Loucy (cell line): Measurements from ENCODE around the gene SYNJ1.
"Not testable (repeated sequence)": the region's sequence is repeated elsewhere in the genome, so short reads cannot be mapped to it uniquely, and the experiment has no call there.

ENCODE experiments used
- H2AFZ ChIP-seq: fragments of 200-600 bp; sonication (generic); 2 replicates; pipeline ENCODE4 v1.6.0; 2016; ENCODE audit warnings: antibody characterized with exemption, mild to moderate bottlenecking, low read length, moderate library complexity
- H3F3A ChIP-seq: fragments of 200-600 bp; 2 replicates; pipeline ENCODE4 v1.6.0; 2016; ENCODE audit warnings: antibody characterized with exemption, low read depth, mild to moderate bottlenecking
- H3K27me3 ChIP-seq: fragments of 200-600 bp; sonication (generic); 2 replicates; pipeline ENCODE4 v1.6.1; 2014; ENCODE audit warnings: low read length, mild to moderate bottlenecking; ENCODE audit not compliant: insufficient read depth, poor library complexity, severe bottlenecking
- H3K36me3 ChIP-seq: fragments of 200-600 bp; sonication (generic); 2 replicates; pipeline ENCODE4 v1.6.1; 2016; ENCODE audit warnings: low read length; ENCODE audit not compliant: insufficient read depth
- H3K4me1 ChIP-seq: fragments of 200-600 bp; sonication (generic); 2 replicates; pipeline ENCODE4 v1.5.1; 2014; ENCODE audit warnings: low read length, mild to moderate bottlenecking; ENCODE audit not compliant: insufficient read depth, poor library complexity, severe bottlenecking
- H3K4me2 ChIP-seq: fragments of 200-600 bp; sonication (generic); 2 replicates; pipeline ENCODE4 v1.6.0; 2014; ENCODE audit warnings: antibody characterized with exemption, low read length, low read depth, mild to moderate bottlenecking; ENCODE audit not compliant: poor library complexity, severe bottlenecking
- H3K4me3 ChIP-seq: fragments of 200-600 bp; sonication (generic); 2 replicates; pipeline ENCODE4 v1.5.1; 2014; ENCODE audit warnings: low read length, mild to moderate bottlenecking, mixed read lengths; ENCODE audit not compliant: poor library complexity, severe bottlenecking
- H3K79me2 ChIP-seq: fragments of 200-600 bp; sonication (generic); 2 replicates; pipeline ENCODE4 v1.6.1; 2014; ENCODE audit warnings: low read length; ENCODE audit not compliant: insufficient read depth
- H3K9ac ChIP-seq: fragments of 200-600 bp; sonication (generic); 2 replicates; pipeline ENCODE4 v1.6.0; 2014; ENCODE audit warnings: mild to moderate bottlenecking, low read depth, low read length, moderate library complexity; ENCODE audit not compliant: poor library complexity, severe bottlenecking
- H3K9me2 ChIP-seq: fragments of 200-600 bp; sonication (generic); replicated peaks from 2 replicates; pipeline ENCODE4 v1.6.1; 2016; ENCODE audit warnings: low read depth, low read length, mixed read lengths
- H3K9me3 ChIP-seq: fragments of 200-600 bp; sonication (generic); 2 replicates; pipeline ENCODE4 v1.6.1; 2014; ENCODE audit warnings: mild to moderate bottlenecking, antibody characterized with exemption, low read length, low read depth; ENCODE audit not compliant: insufficient read depth
- H4K20me1 ChIP-seq: fragments of 200-600 bp; sonication (generic); 2 replicates; pipeline ENCODE4 v1.6.0; 2014; ENCODE audit warnings: antibody characterized with exemption, low read length, mild to moderate bottlenecking; ENCODE audit not compliant: insufficient read depth, poor library complexity, severe bottlenecking
- CTCF ChIP-seq: fragments of 200-600 bp; sonication (generic); conservative IDR thresholded peaks from 2 replicates; pipeline ENCODE4 v1.5.1; 2014; ENCODE audit warnings: mild to moderate bottlenecking, antibody characterized with exemption, low read length
- EZH2phosphoT487 ChIP-seq: fragments of 200-600 bp; IDR thresholded peaks from 2 replicates; pipeline ENCODE4 v1.6.1; 2018; ENCODE audit warnings: antibody characterized with exemption, mild to moderate bottlenecking, moderate library complexity, borderline replicate concordance

Gene SYNJ1

GRCh38 chr21:32727687-32728455 is at the start of gene SYNJ1:
SYNJ1 (minus strand) TSS chr21:32728013; CDS start chr21:32726895, 1,118 bp downstream.
- H3K4me2 ChIP-seq, result peak within 1 kb of the TSS; percentile 85
- H3K27me3 ChIP-seq, result no peaks in the 10 kb centered on the region
- no peaks in the 10 kb centered on the region for H3F3A ChIP-seq
- H2AFZ ChIP-seq, result peak within 1 kb of the TSS; percentile 92
- peaks cover 27% of the 10 kb centered on the region for H3K79me2 ChIP-seq
- H3K4me3 ChIP-seq, result peak within 1 kb of the TSS; percentile 96
- peaks cover 10% of the 10 kb centered on the region for H3K4me1 ChIP-seq
- TF ChIP-seq EZH2phosphoT487 (no peak), CTCF (no peak)
- H3K9me3 ChIP-seq, result no peaks in the 10 kb centered on the region
- H4K20me1 ChIP-seq, result no peaks in the 10 kb centered on the region
- H3K9ac ChIP-seq, result peak within 1 kb of the TSS; percentile 89
- peaks cover 4% of the 10 kb centered on the region; the same call in 1 of the 2 replicates for H3K36me3 ChIP-seq
- H3K9me2 ChIP-seq, result no peaks in the 10 kb centered on the region

DNA sequence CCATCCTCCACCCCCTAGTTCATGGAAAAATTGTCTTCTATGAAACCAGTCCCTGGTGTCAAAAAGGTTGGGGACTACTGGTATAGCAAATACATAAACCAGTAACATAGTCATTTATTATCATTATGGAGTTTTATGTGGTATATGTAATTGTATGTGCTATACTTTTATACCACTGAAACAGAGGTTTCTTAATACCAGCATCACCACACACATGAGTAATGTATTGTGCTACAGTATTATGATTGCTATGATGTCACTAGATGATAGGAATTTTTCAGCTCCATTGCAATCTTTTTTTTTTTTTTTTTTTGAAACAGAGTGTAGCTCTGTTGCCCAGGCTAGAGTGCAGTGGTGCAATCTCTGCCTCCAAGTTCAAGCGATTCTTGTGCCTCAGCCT is 49.5 kb upstream of the SYNJ1 start:
- Histone ChIP-seq H3K79me2 (peaks cover 12% of the 10 kb centered on the region), H3K36me3 (no peaks in the 10 kb centered on the region), H3K9me2 (no peaks in the 10 kb centered on the region), H3K4me1 (no peaks in the 10 kb centered on the region), H3K9me3 (no peaks in the 10 kb centered on the region), H4K20me1 (no peaks in the 10 kb centered on the region), H3K9ac (no peak overlapping the region), H3K27me3 (no peaks in the 10 kb centered on the region), H3K4me2 (no peak overlapping the region), H3K4me3 (no peak overlapping the region), H2AFZ (no peak overlapping the region), H3F3A (no peaks in the 10 kb centered on the region)
- TF ChIP-seq CTCF, result no peak
- TF ChIP-seq EZH2phosphoT487, result no peak

DNA sequence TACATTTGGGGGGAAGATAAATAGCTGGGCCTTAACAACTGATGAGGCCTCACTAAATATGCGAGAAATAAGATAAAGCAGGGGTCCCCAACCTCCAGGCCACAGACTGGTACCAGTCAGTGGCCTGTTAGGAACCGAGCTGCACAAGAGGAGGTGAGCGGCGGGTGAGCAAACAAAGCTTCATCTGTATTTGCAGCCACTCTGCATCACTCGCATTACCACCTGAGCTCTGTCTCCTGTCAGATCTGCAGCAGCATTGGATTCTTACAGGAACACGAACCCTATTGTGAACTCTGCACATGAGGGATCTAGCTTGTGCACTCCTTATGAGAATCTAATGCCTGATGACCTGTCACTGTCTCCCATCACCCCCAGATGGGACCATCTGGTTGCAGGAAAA is 48.9 kb upstream of the SYNJ1 start:
- Histone ChIP-seq H2AFZ (no peak overlapping the region), H4K20me1 (no peaks in the 10 kb centered on the region), H3K9ac (no peak overlapping the region), H3K9me3 (no peaks in the 10 kb centered on the region), H3K9me2 (no peaks in the 10 kb centered on the region), H3K79me2 (peaks cover 13% of the 10 kb centered on the region), H3K27me3 (no peaks in the 10 kb centered on the region), H3K4me2 (no peak overlapping the region), H3K36me3 (no peaks in the 10 kb centered on the region), H3F3A (no peaks in the 10 kb centered on the region), H3K4me3 (no peak overlapping the region), H3K4me1 (no peaks in the 10 kb centered on the region)
- TF ChIP-seq EZH2phosphoT487 (no peak), CTCF (no peak)

DNA sequence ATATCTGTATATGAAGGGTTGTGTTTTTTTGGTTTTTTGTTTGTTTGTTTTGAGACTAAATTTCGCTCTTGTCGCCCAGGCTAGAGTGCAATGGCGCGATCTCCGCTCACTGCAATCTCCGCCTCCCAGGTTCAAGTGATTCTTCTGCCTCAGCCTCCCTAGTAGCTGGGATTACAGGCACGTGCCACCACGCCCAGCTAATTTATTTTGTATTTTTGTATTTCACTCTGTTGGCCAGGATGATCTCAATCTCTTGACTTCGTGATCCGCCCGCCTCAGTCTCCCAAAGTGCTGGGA is 45.2 kb upstream of the SYNJ1 start:
- H3K9me2 ChIP-seq, H3K27me3 ChIP-seq, H3F3A ChIP-seq, H3K9me3 ChIP-seq, H3K36me3 ChIP-seq: not testable (repeated sequence)
- H2AFZ ChIP-seq, result peak overlapping the region; percentile 90; the same call in 1 of the 2 replicates
- H3K9ac ChIP-seq, result peak overlapping the region; percentile 93
- H4K20me1 ChIP-seq, result peaks cover 31% of the 10 kb centered on the region
- peaks cover 23% of the 10 kb centered on the region for H3K4me1 ChIP-seq
- peak overlapping the region; percentile 90 for H3K4me3 ChIP-seq
- peaks cover 48% of the 10 kb centered on the region for H3K79me2 ChIP-seq
- H3K4me2 ChIP-seq, result peak overlapping the region; percentile 79
